ENCODE results near the gene SASH3.

Gene SASH3

GRCh38 chrX:129746557-129747470 is 32.9 kb upstream of the SASH3 start:
- DNase-seq (ENCODE audit: low read depth), result peak; percentile 37
- no peak overlapping the region for H3K4me3 ChIP-seq (ENCODE audit: control insufficient read depth, low read depth, low read length)
- TF ChIP-seq CTCF (conservative IDR thresholded peaks at IDR 0.05; ENCODE audit: control insufficient read depth, insufficient read depth, low read depth, low read length), result no peak

- DNase-seq (ENCODE audit: low read depth), result no peak
- no peak overlapping the region for H3K4me3 ChIP-seq (ENCODE audit: control insufficient read depth, low read depth, low read length)
- TF ChIP-seq CTCF (conservative IDR thresholded peaks at IDR 0.05; ENCODE audit: control insufficient read depth, insufficient read depth, low read depth, low read length), result no peak
Observed at GRCh38 chrX:129747533-129747932, 32.2 kb upstream of the SASH3 start.

GRCh38 chrX:129748305-129748704 is 31.4 kb upstream of the SASH3 start:
- no peak for TF ChIP-seq CTCF (conservative IDR thresholded peaks at IDR 0.05; ENCODE audit: control insufficient read depth, insufficient read depth, low read depth, low read length)
- no peak overlapping the region for H3K4me3 ChIP-seq (ENCODE audit: control insufficient read depth, low read depth, low read length)
- DNase-seq (ENCODE audit: low read depth), result peak; percentile 97

- TF ChIP-seq CTCF (conservative IDR thresholded peaks at IDR 0.05; ENCODE audit: control insufficient read depth, insufficient read depth, low read depth, low read length), result no peak
- peak; percentile 69 for DNase-seq (ENCODE audit: low read depth)
- H3K4me3 ChIP-seq (ENCODE audit: control insufficient read depth, low read depth, low read length), result no peak overlapping the region
Observed at GRCh38 chrX:129749069-129749468, 30.7 kb upstream of the SASH3 start.

GRCh38 chrX:129750971-129751370 is 28.8 kb upstream of the SASH3 start:
- H3K4me3 ChIP-seq (ENCODE audit: control insufficient read depth, low read depth, low read length), result no peak overlapping the region
- peak; percentile 67 for DNase-seq (ENCODE audit: low read depth)
- no peak for TF ChIP-seq CTCF (conservative IDR thresholded peaks at IDR 0.05; ENCODE audit: control insufficient read depth, insufficient read depth, low read depth, low read length)

- no peak for DNase-seq (ENCODE audit: low read depth)
- H3K4me3 ChIP-seq (ENCODE audit: control insufficient read depth, low read depth, low read length), result no peak overlapping the region
- peak; percentile 30 for TF ChIP-seq CTCF (conservative IDR thresholded peaks at IDR 0.05; ENCODE audit: control insufficient read depth, insufficient read depth, low read depth, low read length)
Observed at GRCh38 chrX:129754056-129755024, 25.4 kb upstream of the SASH3 start.

Data from fibroblast of mammary gland (primary cell).